Measurements from ENCODE around the gene TSPY10.
"Not testable (repeated sequence)": the region's sequence is repeated elsewhere in the genome, so short reads cannot be mapped to it uniquely, and the experiment has no call there.

Gene TSPY10, protein sequence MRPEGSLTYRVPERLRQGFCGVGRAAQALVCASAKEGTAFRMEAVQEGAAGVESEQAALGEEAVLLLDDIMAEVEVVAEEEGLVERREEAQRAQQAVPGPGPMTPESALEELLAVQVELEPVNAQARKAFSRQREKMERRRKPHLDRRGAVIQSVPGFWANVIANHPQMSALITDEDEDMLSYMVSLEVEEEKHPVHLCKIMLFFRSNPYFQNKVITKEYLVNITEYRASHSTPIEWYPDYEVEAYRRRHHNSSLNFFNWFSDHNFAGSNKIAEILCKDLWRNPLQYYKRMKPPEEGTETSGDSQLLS

DNA sequence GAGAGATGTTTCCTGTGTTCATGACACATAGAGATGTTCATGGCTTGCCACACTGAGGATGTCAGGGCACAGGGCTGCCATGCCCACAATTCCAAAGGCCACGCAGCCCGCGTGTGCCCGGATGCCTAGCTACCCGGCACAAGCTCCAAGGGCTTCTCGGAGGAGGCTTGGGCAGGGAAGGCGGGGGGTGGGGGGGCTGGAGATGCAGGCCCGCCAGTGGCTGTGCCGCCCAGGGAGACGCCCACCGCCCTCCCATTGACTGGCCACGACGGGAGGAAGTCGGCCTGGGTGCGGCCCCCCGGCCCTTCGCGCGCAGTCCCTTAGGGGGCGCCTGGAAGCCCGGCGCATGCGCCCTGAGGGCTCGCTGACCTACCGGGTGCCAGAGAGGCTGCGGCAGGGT, at the start of gene TSPY10:
Gene TSPY10, plus strand, starts transcription at position 301 of the 400 bp plus-strand sequence. Its CDS starts 46 bp downstream, at position 347.
- not testable (repeated sequence) for H3K4me3 ChIP-seq (ENCODE audit: low read depth in 1 of 5, low read length in 5 of 5); H3K36me3 ChIP-seq (ENCODE audit: control insufficient read depth in 5 of 5, insufficient read depth in 5 of 5, low read length in 5 of 5); H3K27ac ChIP-seq (ENCODE audit: low read depth, low read length)

DNA sequence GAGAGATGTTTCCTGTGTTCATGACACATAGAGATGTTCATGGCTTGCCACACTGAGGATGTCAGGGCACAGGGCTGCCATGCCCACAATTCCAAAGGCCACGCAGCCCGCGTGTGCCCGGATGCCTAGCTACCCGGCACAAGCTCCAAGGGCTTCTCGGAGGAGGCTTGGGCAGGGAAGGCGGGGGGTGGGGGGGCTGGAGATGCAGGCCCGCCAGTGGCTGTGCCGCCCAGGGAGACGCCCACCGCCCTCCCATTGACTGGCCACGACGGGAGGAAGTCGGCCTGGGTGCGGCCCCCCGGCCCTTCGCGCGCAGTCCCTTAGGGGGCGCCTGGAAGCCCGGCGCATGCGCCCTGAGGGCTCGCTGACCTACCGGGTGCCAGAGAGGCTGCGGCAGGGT, 40.7 kb upstream of the TSPY10 start, which contains the start of gene TSPY9:
Gene TSPY9, plus strand, starts transcription at position 301 of the 400 bp plus-strand sequence. Its CDS starts 46 bp downstream, at position 347.
- not testable (repeated sequence) for H3K9me3 ChIP-seq (ENCODE audit: control insufficient read depth in 5 of 5, low read length in 5 of 5); H3K36me3 ChIP-seq (ENCODE audit: control insufficient read depth in 5 of 5, insufficient read depth in 5 of 5, low read length in 5 of 5); H3K9ac ChIP-seq (ENCODE audit: low read length in 5 of 5); H3K4me1 ChIP-seq (ENCODE audit: control insufficient read depth in 5 of 5, insufficient read depth in 5 of 5, low read length in 5 of 5); H3K27me3 ChIP-seq (ENCODE audit: control insufficient read depth in 5 of 5, insufficient read depth in 4 of 5, low read length in 5 of 5); H3K4me3 ChIP-seq (ENCODE audit: low read depth in 1 of 5, low read length in 5 of 5); H3K27ac ChIP-seq (ENCODE audit: low read depth, low read length)

More for the DNA sequence above, at the start of gene TSPY10:
- not testable (repeated sequence) for H3K9me3 ChIP-seq (ENCODE audit: control insufficient read depth in 5 of 5, low read length in 5 of 5); H3K9ac ChIP-seq (ENCODE audit: low read length in 5 of 5); H3K4me1 ChIP-seq (ENCODE audit: control insufficient read depth in 5 of 5, insufficient read depth in 5 of 5, low read length in 5 of 5); H3K27me3 ChIP-seq (ENCODE audit: control insufficient read depth in 5 of 5, insufficient read depth in 4 of 5, low read length in 5 of 5)

DNA sequence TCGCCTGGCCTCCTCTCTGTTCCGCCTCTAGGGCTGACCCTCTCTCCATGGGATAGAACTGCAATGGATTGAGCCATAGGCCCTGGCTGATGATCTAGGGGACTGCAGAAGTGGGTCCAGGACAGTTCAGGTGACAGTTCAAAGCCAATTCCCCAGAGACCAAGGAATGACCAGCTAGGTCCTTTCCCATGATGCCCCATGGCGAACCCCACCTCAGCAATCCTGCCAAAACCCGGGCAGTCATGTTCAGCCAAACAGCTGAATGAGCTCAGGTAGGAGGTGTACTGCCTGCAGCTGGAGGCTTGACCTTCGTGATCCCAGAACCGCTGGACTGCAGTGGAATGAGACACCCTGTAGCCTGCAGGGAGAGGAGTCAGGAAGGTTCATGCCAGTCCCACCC, 23.3 kb upstream of the TSPY10 start:
- not testable (repeated sequence) for H3K4me3 ChIP-seq (ENCODE audit: low read depth in 1 of 5, low read length in 5 of 5); H3K9me3 ChIP-seq (ENCODE audit: control insufficient read depth in 5 of 5, low read length in 5 of 5); H3K27me3 ChIP-seq (ENCODE audit: control insufficient read depth in 5 of 5, insufficient read depth in 4 of 5, low read length in 5 of 5); H3K36me3 ChIP-seq (ENCODE audit: control insufficient read depth in 5 of 5, insufficient read depth in 5 of 5, low read length in 5 of 5); H3K4me1 ChIP-seq (ENCODE audit: control insufficient read depth in 5 of 5, insufficient read depth in 5 of 5, low read length in 5 of 5); H3K27ac ChIP-seq (ENCODE audit: low read depth, low read length); H3K9ac ChIP-seq (ENCODE audit: low read length in 5 of 5)

DNA sequence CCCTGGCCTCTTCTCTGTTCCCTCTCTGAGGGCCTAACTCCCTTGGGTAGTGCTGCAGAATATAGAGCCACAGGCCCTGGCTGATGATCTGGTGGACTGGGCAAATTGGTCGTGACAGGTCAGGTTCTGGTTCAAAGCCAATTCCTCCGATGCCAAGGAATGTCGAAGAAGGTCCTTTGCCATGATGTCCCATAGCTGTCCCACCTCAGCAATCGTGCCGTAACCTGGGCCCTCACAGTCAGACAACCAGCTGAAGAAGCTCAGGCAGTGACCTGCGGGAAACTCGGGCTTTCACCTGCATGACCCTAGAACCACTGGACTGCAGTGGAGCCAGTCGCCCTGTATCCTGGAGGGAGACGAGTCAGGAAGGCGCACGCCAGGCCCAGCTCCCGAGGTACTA, 11.4 kb upstream of the TSPY10 start:
- not testable (repeated sequence) for H3K9ac ChIP-seq (ENCODE audit: low read length in 5 of 5); H3K27ac ChIP-seq (ENCODE audit: low read depth, low read length); H3K27me3 ChIP-seq (ENCODE audit: control insufficient read depth in 5 of 5, insufficient read depth in 4 of 5, low read length in 5 of 5); H3K9me3 ChIP-seq (ENCODE audit: control insufficient read depth in 5 of 5, low read length in 5 of 5); H3K4me1 ChIP-seq (ENCODE audit: control insufficient read depth in 5 of 5, insufficient read depth in 5 of 5, low read length in 5 of 5); H3K4me3 ChIP-seq (ENCODE audit: low read depth in 1 of 5, low read length in 5 of 5); H3K36me3 ChIP-seq (ENCODE audit: control insufficient read depth in 5 of 5, insufficient read depth in 5 of 5, low read length in 5 of 5)
